AML-193 (cell line): ENCODE results near the gene NOL6.
A peak's percentile ranks its signal among the peaks of the same experiment; 100 is the strongest.
"Not testable (repeated sequence)": the region's sequence is repeated elsewhere in the genome, so short reads cannot be mapped to it uniquely, and the experiment has no call there.

ENCODE experiments used
- DNase-seq, 2 experiments: peaks; one replicate each; lab custom pipeline; 2025; lab: John Stamatoyannopoulos, UW

Gene NOL6

GRCh38 chr9:33473643-33474352 lies at the start of gene NOL6:
Gene NOL6, minus strand, starts transcription at chr9:33473924. Its CDS starts 82 bp downstream, at chr9:33473842.
- peak; percentile 95 to 97 for DNase-seq

- not testable (repeated sequence) for DNase-seq
Measured at GRCh38 chr9:33521861-33522260, 48.1 kb upstream of the NOL6 start.

GRCh38 chr9:33517934-33518577 lies 44.3 kb upstream of the NOL6 start:
- not testable (repeated sequence) for DNase-seq

- peak; percentile 32 to 40 for DNase-seq
Measured at GRCh38 chr9:33517373-33517772, 43.6 kb upstream of the NOL6 start.

- DNase-seq: not testable (repeated sequence)
Measured at GRCh38 chr9:33516397-33516796, 42.7 kb upstream of the NOL6 start.

GRCh38 chr9:33515342-33515995 lies 41.7 kb upstream of the NOL6 start:
- not testable (repeated sequence) for DNase-seq

- DNase-seq: not testable (repeated sequence)
Measured at GRCh38 chr9:33512535-33512934, 38.8 kb upstream of the NOL6 start.

- DNase-seq: not testable (repeated sequence)
Measured at GRCh38 chr9:33511184-33511517, 37.4 kb upstream of the NOL6 start.

- DNase-seq: peak; percentile 16
Measured at GRCh38 chr9:33510262-33511183, 36.8 kb upstream of the NOL6 start.

GRCh38 chr9:33506626-33507370 lies 33.1 kb upstream of the NOL6 start:
- DNase-seq: no peak

- DNase-seq: peak; percentile 31 to 41
Measured at GRCh38 chr9:33498387-33498786, 24.7 kb upstream of the NOL6 start.

GRCh38 chr9:33493819-33494218 lies 20.1 kb upstream of the NOL6 start:
- not testable (repeated sequence) for DNase-seq

- DNase-seq: no peak
Measured at GRCh38 chr9:33489066-33489465, 15.3 kb upstream of the NOL6 start.

- DNase-seq: not testable (repeated sequence)
Measured at GRCh38 chr9:33485312-33485711, 11.6 kb upstream of the NOL6 start.

- DNase-seq: no peak
Measured at GRCh38 chr9:33480976-33481375, 7.3 kb upstream of the NOL6 start.

GRCh38 chr9:33480106-33480505 lies 6.4 kb upstream of the NOL6 start:
- no peak for DNase-seq

- DNase-seq: no peak
Measured at GRCh38 chr9:33476503-33476902, 2.8 kb upstream of the NOL6 start.

GRCh38 chr9:33475357-33475756 lies 1.6 kb upstream of the NOL6 start:
- DNase-seq: no peak

GRCh38 chr9:33472881-33473615 lies 676 bp downstream of the NOL6 start:
- DNase-seq: no peak

- DNase-seq: no peak
Measured at GRCh38 chr9:33472171-33472880, 1.4 kb downstream of the NOL6 start.
